Peyer's patch (tissue), 4 donors: ENCODE data around the gene TBC1D2B. TPM values are rescaled to one million over a fixed set of nuclear protein-coding genes. Genes with fewer than 3 reads are reported as not detected.
A peak's percentile ranks its signal among the peaks of the same experiment; 100 is the strongest.

Experiments used
- DNase-seq, 3 donors: peaks; one replicate each; pipeline ENCODE4 v3.0.0-alpha.2; 2017 to 2019
- H3K27ac ChIP-seq, 4 donors: fragments of 200-600 bp; sonication (generic); one replicate each; pipeline ENCODE4 v1.5.1; 2016 to 2019
- H3K27me3 ChIP-seq, 2 donors: fragments of 200-600 bp; sonication (generic); one replicate each; pipeline ENCODE4 v1.5.1; 2019
- H3K36me3 ChIP-seq, 3 donors: fragments of 200-600 bp; sonication (generic); one replicate each; pipeline ENCODE4 v1.5.1; 2016 to 2019
- H3K4me1 ChIP-seq, 4 donors: fragments of 200-600 bp; sonication (generic); one replicate each; pipeline ENCODE4 v1.5.1; 2016 to 2019
- H3K4me3 ChIP-seq, 4 donors: fragments of 200-600 bp; sonication (generic); 1 replicate in 3 of 4; 2 replicates in 1 of 4; pipeline ENCODE4 v1.5.1; 2016 to 2019; ENCODE audit warnings: mild to moderate bottlenecking in 1 of 4
- H3K9me3 ChIP-seq, 4 donors: fragments of 200-600 bp; sonication (generic); one replicate each; pipeline ENCODE4 v1.5.1; 2016 to 2019; ENCODE audit warnings: mild to moderate bottlenecking in 1 of 4
- CTCF ChIP-seq, 6 experiments: fragments of 450-650 bp in 4 of 6; fragments of 200-600 bp in 2 of 6; sonication (generic) in 1 of 6; IDR thresholded peaks; one replicate each; pipeline ENCODE4 v1.5.1; 2017 to 2019; ENCODE audit warnings: antibody characterized with exemption in 6 of 6, mild to moderate bottlenecking in 3 of 6, moderate library complexity in 1 of 6
- POLR2A ChIP-seq, 2 donors: fragments of 450-650 bp; IDR thresholded peaks; one replicate each; pipeline ENCODE4 v1.5.1; 2017; ENCODE audit warnings: antibody characterized with exemption in 2 of 2, mild to moderate bottlenecking in 2 of 2, moderate library complexity in 2 of 2
- total RNA-seq, 4 donors: library from RNA; depleted of rRNA; stranded (reverse); fragments of >200 nt; gene quantifications; one replicate each; pipeline ENCODE4 v1.1.0, GENCODE V29; 2016

The TBC1D2B gene
- total RNA-seq, 4 donors from 2014 or later: 52.9 to 94.9 (median 72.4) TPM

- H3K4me1 ChIP-seq: peaks cover 0 to 22% (median 0%) of the 10 kb centered on the region in 4 donors
- peak overlapping the region; percentile 5 to 66 (median 40) for H3K27ac ChIP-seq
- peaks cover 0 to 81% (median 0%) of the 10 kb centered on the region in 3 donors for H3K36me3 ChIP-seq
- H3K27me3 ChIP-seq: no peaks in the 10 kb centered on the region
- no peak for DNase-seq
- H3K9me3 ChIP-seq: no peaks in the 10 kb centered on the region
- H3K4me3 ChIP-seq: no peak overlapping the region
- no peak for TF ChIP-seq POLR2A (IDR thresholded peaks at IDR 0.05)
- no peak for TF ChIP-seq CTCF (IDR thresholded peaks at IDR 0.05)
Measured at GRCh38 chr15:78023865-78024518, 53.5 kb downstream of the TBC1D2B start.

GRCh38 chr15:78023081-78023665 lies 54.3 kb downstream of the TBC1D2B start:
- Histone ChIP-seq H3K4me1 (peaks cover 0 to 29% (median 0%) of the 10 kb centered on the region in 4 donors), H3K36me3 (peaks cover 0 to 73% (median 0%) of the 10 kb centered on the region in 3 donors), H3K4me3 (no peak overlapping the region), H3K27me3 (no peaks in the 10 kb centered on the region), H3K9me3 (no peaks in the 10 kb centered on the region), H3K27ac (peak overlapping the region in 2 of 4 donors; percentile 25 to 55)
- no peak for DNase-seq
- TF ChIP-seq CTCF (IDR thresholded peaks at IDR 0.05): no peak
- TF ChIP-seq POLR2A (IDR thresholded peaks at IDR 0.05): no peak

- Histone ChIP-seq H3K9me3 (no peaks in the 10 kb centered on the region), H3K27ac (no peak overlapping the region), H3K4me3 (no peak overlapping the region), H3K4me1 (peaks cover 0 to 29% (median 0%) of the 10 kb centered on the region in 4 donors), H3K36me3 (peaks cover 0 to 59% (median 0%) of the 10 kb centered on the region in 3 donors), H3K27me3 (no peaks in the 10 kb centered on the region)
- DNase-seq: no peak
- no peak for TF ChIP-seq POLR2A (IDR thresholded peaks at IDR 0.05)
- TF ChIP-seq CTCF (IDR thresholded peaks at IDR 0.05): no peak
Measured at GRCh38 chr15:78021761-78022160, 55.8 kb downstream of the TBC1D2B start.

GRCh38 chr15:78020007-78020406 lies 57.5 kb downstream of the TBC1D2B start:
- TF ChIP-seq POLR2A (IDR thresholded peaks at IDR 0.05) (no peak), CTCF (IDR thresholded peaks at IDR 0.05) (no peak)
- DNase-seq: peak in 1 of 3 donors; percentile 26
- no peak overlapping the region for H3K4me3 ChIP-seq
- peaks cover 0 to 63% (median 0%) of the 10 kb centered on the region in 3 donors for H3K36me3 ChIP-seq
- H3K9me3 ChIP-seq: no peaks in the 10 kb centered on the region
- H3K4me1 ChIP-seq: peaks cover 0 to 27% (median 0%) of the 10 kb centered on the region in 4 donors
- no peaks in the 10 kb centered on the region for H3K27me3 ChIP-seq
- no peak overlapping the region for H3K27ac ChIP-seq

GRCh38 chr15:78018946-78019644 lies 58.4 kb downstream of the TBC1D2B start:
- no peak for TF ChIP-seq CTCF (IDR thresholded peaks at IDR 0.05)
- TF ChIP-seq POLR2A (IDR thresholded peaks at IDR 0.05): no peak
- Histone ChIP-seq H3K4me1 (peaks cover 0 to 20% (median 0%) of the 10 kb centered on the region in 4 donors), H3K36me3 (peaks cover 0 to 61% (median 0%) of the 10 kb centered on the region in 3 donors), H3K27me3 (no peaks in the 10 kb centered on the region), H3K9me3 (no peaks in the 10 kb centered on the region), H3K27ac (no peak overlapping the region), H3K4me3 (no peak overlapping the region)
- peak in 1 of 3 donors; percentile 49 for DNase-seq
